CD8-positive, alpha-beta memory T cell (primary cell): ENCODE measurements around the gene GGT7. TPM values are rescaled to one million over a fixed set of nuclear protein-coding genes. Genes with fewer than 3 reads are reported as not detected.

Experiments
- CTCF ChIA-PET: fragments of 350-600 bp; sonication (Branson Sonifier 250); formaldehyde crosslinking; loops from one replicate; lab custom pipeline; 2021; ENCODE audit warnings: antibody characterized with exemption; lab: Charles Lee
- POLR2A ChIA-PET: fragments of 350-600 bp; sonication (Branson Sonifier 250); formaldehyde crosslinking; loops from one replicate; lab custom pipeline; 2021; ENCODE audit warnings: antibody characterized with exemption; lab: Charles Lee
- DNase-seq, 5 donors: peaks; one replicate each; pipeline versions ENCODE4 v3.0.0 to v3.0.0-alpha.2; 2020 to 2022; ENCODE audit warnings: mixed read lengths in 1 of 5
- H3K27ac ChIP-seq: one replicate; pipeline ENCODE4 v1.7.0; 2013; ENCODE audit warnings: low read depth, mild to moderate bottlenecking, low read length, moderate library complexity
- H3K27me3 ChIP-seq: 2 replicates; pipeline ENCODE4 v1.7.0; 2013; ENCODE audit warnings: low read length, mild to moderate bottlenecking; ENCODE audit not compliant: insufficient read depth, poor library complexity, severe bottlenecking
- H3K36me3 ChIP-seq: 2 replicates; pipeline ENCODE4 v1.7.0; 2013; ENCODE audit warnings: mild to moderate bottlenecking, low read length, moderate library complexity; ENCODE audit not compliant: insufficient read depth
- H3K4me1 ChIP-seq: 2 replicates; pipeline ENCODE4 v1.7.0; 2013; ENCODE audit warnings: mild to moderate bottlenecking, low read length, moderate library complexity; ENCODE audit not compliant: insufficient read depth
- H3K4me3 ChIP-seq: 2 replicates; pipeline ENCODE4 v1.7.0; 2013; ENCODE audit warnings: mild to moderate bottlenecking, low read length
- H3K9me3 ChIP-seq: 2 replicates; pipeline ENCODE4 v1.7.0; 2013; ENCODE audit warnings: mild to moderate bottlenecking, low read length
- H3K27ac Mint-ChIP-seq, 8 donors: one replicate each; pipeline ENCODE4 v1.8.0; 2020 to 2021; ENCODE audit warnings: mixed read lengths in 8 of 8, mild to moderate bottlenecking in 6 of 8, inconsistent platforms in 3 of 8, moderate library complexity in 3 of 8
- H3K27me3 Mint-ChIP-seq, 2 donors: one replicate each; pipeline ENCODE4 v1.8.0; 2020 to 2021; ENCODE audit warnings: mixed read lengths in 2 of 2, mild to moderate bottlenecking in 1 of 2, moderate library complexity in 1 of 2
- H3K36me3 Mint-ChIP-seq, 3 donors: one replicate each; pipeline ENCODE4 v1.8.0; 2020 to 2021; ENCODE audit warnings: mixed read lengths in 3 of 3, inconsistent platforms in 1 of 3, mild to moderate bottlenecking in 1 of 3
- H3K4me1 Mint-ChIP-seq, 3 donors: one replicate each; pipeline ENCODE4 v1.8.0; 2020 to 2021; ENCODE audit warnings: mixed read lengths in 3 of 3, inconsistent platforms in 1 of 3, mild to moderate bottlenecking in 1 of 3
- H3K4me3 Mint-ChIP-seq, 7 donors: one replicate each; pipeline ENCODE4 v1.8.0; 2020 to 2021; ENCODE audit warnings: mixed read lengths in 7 of 7, mild to moderate bottlenecking in 6 of 7, moderate library complexity in 4 of 7, inconsistent platforms in 2 of 7
- H3K9me3 Mint-ChIP-seq, 5 donors: one replicate each; pipeline ENCODE4 v1.8.0; 2020 to 2022; ENCODE audit warnings: mixed read lengths in 5 of 5, mild to moderate bottlenecking in 3 of 5, moderate library complexity in 2 of 5, inconsistent platforms in 1 of 5
- polyA plus RNA-seq: library from polyadenylated mRNA; unstranded; fragments of 300-500 nt; fragmentation: Illumina TruSeq; gene quantifications from one replicate; pipeline ENCODE4 v1.2.3, GENCODE V29; 2021
- total RNA-seq, 2 experiments: library from RNA; stranded (reverse); gene quantifications; one replicate each; pipeline ENCODE4 v1.2.3, GENCODE V29; 2021

GGT7 gene
- total and polyA plus RNA-seq, 3 experiments from 2014 or later = 1.7 to 10.0 (median 8.2) TPM

GRCh38 chr20:34880215-34880850, 7.7 kb upstream of the GGT7 start:
- no peak overlapping the region for H3K4me3 ChIP-seq
- H3K4me3 Mint-ChIP-seq = no peak overlapping the region
- no peaks in the 10 kb centered on the region for H3K9me3 Mint-ChIP-seq
- no peak overlapping the region for H3K27ac Mint-ChIP-seq
- no peaks in the 10 kb centered on the region for H3K27me3 ChIP-seq
- POLR2A ChIA-PET = interaction anchor here (0.7 kb wide), 1 partner anchor 25 kb away, joined by 3 read pairs; no protein-coding TSS in a partner anchor
- H3K36me3 Mint-ChIP-seq = peaks cover 0 to 9% (median 0%) of the 10 kb centered on the region in 3 donors
- no peak overlapping the region for H3K27ac ChIP-seq
- CTCF ChIA-PET = interaction anchor here (0.9 to 1.3 kb wide), 3 partner anchors 18 to 265 kb away, joined by 3 read pairs; no protein-coding TSS in a partner anchor
- no peak for DNase-seq
- no peaks in the 10 kb centered on the region for H3K9me3 ChIP-seq
- H3K4me1 Mint-ChIP-seq = peaks cover 17 to 21% (median 18%) of the 10 kb centered on the region in 3 donors
- H3K27me3 Mint-ChIP-seq = peaks cover 0 to 4% of the 10 kb centered on the region in 2 donors
- H3K36me3 ChIP-seq = no peaks in the 10 kb centered on the region
- peaks cover 19% of the 10 kb centered on the region for H3K4me1 ChIP-seq

- peak; percentile 78 to 93 (median 92) for DNase-seq
Observed at GRCh38 chr20:34876406-34877282, 4.0 kb upstream of the GGT7 start, which contains the start of gene ACSS2. TSS of gene ACSS2 (plus strand) at chr20:34876612. CDS start at chr20:34876646, 34 bp downstream.

GRCh38 chr20:34875642-34876405, 3.2 kb upstream of the GGT7 start:
- Histone ChIP-seq H3K27me3 (no peaks in the 10 kb centered on the region), H3K4me1 (peaks cover 55% of the 10 kb centered on the region), H3K9me3 (no peaks in the 10 kb centered on the region), H3K36me3 (no peaks in the 10 kb centered on the region), H3K4me3 (peak overlapping the region; percentile 67), H3K27ac (peak overlapping the region; percentile 32)
- Mint-ChIP-seq H3K4me1 (peaks cover 53 to 62% (median 55%) of the 10 kb centered on the region in 3 donors), H3K9me3 (no peaks in the 10 kb centered on the region), H3K36me3 (no peaks in the 10 kb centered on the region), H3K27ac (peak overlapping the region; percentile 0 to 92 (median 82)), H3K27me3 (peaks cover 0 to 4% of the 10 kb centered on the region in 2 donors), H3K4me3 (peak overlapping the region; percentile 85 to 93 (median 88))
- ChIA-PET POLR2A (interaction anchor here (0.7 kb wide), 1 partner anchor 788 kb away, joined by 4 read pairs; no protein-coding TSS in a partner anchor), CTCF (interaction anchor here (1.1 to 1.7 kb wide), 4 partner anchors 81 to 221 kb away, joined by 3 to 7 read pairs (median 4); no protein-coding TSS in a partner anchor)
- no peak for DNase-seq

More at GRCh38 chr20:34876406-34877282, 4.0 kb upstream of the GGT7 start, which contains the start of gene ACSS2:
- CTCF ChIA-PET = interaction anchor here (1.3 to 1.7 kb wide), 2 partner anchors 80 to 83 kb away, joined by 6 to 7 read pairs; no protein-coding TSS in a partner anchor
- H3K36me3 Mint-ChIP-seq = no peaks in the 10 kb centered on the region
- Histone ChIP-seq H3K36me3 (no peaks in the 10 kb centered on the region), H3K27me3 (no peaks in the 10 kb centered on the region), H3K4me3 (peak within 1 kb of the TSS; percentile 67), H3K27ac (peak within 1 kb of the TSS; percentile 59), H3K9me3 (no peaks in the 10 kb centered on the region), H3K4me1 (peaks cover 48% of the 10 kb centered on the region)
- H3K9me3 Mint-ChIP-seq = no peaks in the 10 kb centered on the region
- H3K4me1 Mint-ChIP-seq = peaks cover 45 to 54% (median 47%) of the 10 kb centered on the region in 3 donors
- H3K27me3 Mint-ChIP-seq = peaks cover 0 to 4% of the 10 kb centered on the region in 2 donors
- H3K27ac Mint-ChIP-seq = peak within 1 kb of the TSS; percentile 0 to 96 (median 83)
- POLR2A ChIA-PET = interaction anchor here (0.7 kb wide), 1 partner anchor 788 kb away, joined by 4 read pairs; no protein-coding TSS in a partner anchor
- H3K4me3 Mint-ChIP-seq = peak within 1 kb of the TSS; percentile 85 to 93 (median 88)

- Mint-ChIP-seq H3K9me3 (no peaks in the 10 kb centered on the region), H3K4me1 (peaks cover 58 to 75% (median 68%) of the 10 kb centered on the region in 3 donors), H3K27ac (peak overlapping the region in 7 of 8 donors; percentile 31 to 84 (median 64)), H3K27me3 (peaks cover 0 to 4% of the 10 kb centered on the region in 2 donors), H3K36me3 (no peaks in the 10 kb centered on the region), H3K4me3 (peak overlapping the region; percentile 74 to 92 (median 84))
- CTCF ChIA-PET = interaction anchor here (0.8 to 2.1 kb wide), 6 partner anchors 9 to 220 kb away, joined by 3 to 9 read pairs (median 4); partner anchors contain the start of genes GSS and MYH7B
- Histone ChIP-seq H3K27me3 (no peaks in the 10 kb centered on the region), H3K9me3 (no peaks in the 10 kb centered on the region), H3K4me3 (no peak overlapping the region), H3K27ac (no peak overlapping the region), H3K4me1 (peaks cover 55% of the 10 kb centered on the region), H3K36me3 (no peaks in the 10 kb centered on the region)
- peak in 2 of 5 donors; percentile 13 to 33 for DNase-seq
- POLR2A ChIA-PET = interaction anchor here (1.0 kb wide), 1 partner anchor 81 kb away, joined by 4 read pairs; the partner anchor contains the start of genes GSS and MYH7B
Observed at GRCh38 chr20:34874094-34874654, 1.5 kb upstream of the GGT7 start.

- Histone ChIP-seq H3K27me3 (no peaks in the 10 kb centered on the region), H3K4me3 (peak overlapping the region; percentile 73), H3K9me3 (no peaks in the 10 kb centered on the region), H3K27ac (no peak overlapping the region), H3K36me3 (no peaks in the 10 kb centered on the region), H3K4me1 (peaks cover 55% of the 10 kb centered on the region)
- H3K27me3 Mint-ChIP-seq = peaks cover 0 to 4% of the 10 kb centered on the region in 2 donors
- no peak for DNase-seq
- H3K9me3 Mint-ChIP-seq = no peaks in the 10 kb centered on the region
- H3K27ac Mint-ChIP-seq = peak overlapping the region in 7 of 8 donors; percentile 31 to 92 (median 79)
- H3K36me3 Mint-ChIP-seq = no peaks in the 10 kb centered on the region
- ChIA-PET POLR2A (interaction anchor here (1.0 to 1.4 kb wide), 2 partner anchors 82 kb away, joined by 4 read pairs; partner anchors contain the start of genes GSS and MYH7B), CTCF (interaction anchor here (1.1 to 2.1 kb wide), 6 partner anchors 9 to 220 kb away, joined by 3 to 9 read pairs (median 4); partner anchors contain the start of genes GSS and MYH7B)
- H3K4me1 Mint-ChIP-seq = peaks cover 58 to 75% (median 68%) of the 10 kb centered on the region in 3 donors
- peak overlapping the region; percentile 74 to 92 (median 86) for H3K4me3 Mint-ChIP-seq
Observed at GRCh38 chr20:34873583-34874093, 982 bp upstream of the GGT7 start.

GRCh38 chr20:34871966-34872621, 562 bp downstream of the GGT7 start:
- H3K36me3 ChIP-seq = no peaks in the 10 kb centered on the region
- no peaks in the 10 kb centered on the region for H3K36me3 Mint-ChIP-seq
- peak overlapping the region; percentile 73 to 92 (median 78) for H3K4me3 Mint-ChIP-seq
- H3K9me3 Mint-ChIP-seq = no peaks in the 10 kb centered on the region
- no peaks in the 10 kb centered on the region for H3K9me3 ChIP-seq
- H3K4me1 ChIP-seq = peaks cover 47% of the 10 kb centered on the region
- H3K4me1 Mint-ChIP-seq = peaks cover 53 to 69% (median 66%) of the 10 kb centered on the region in 3 donors
- no peak for DNase-seq
- no peaks in the 10 kb centered on the region for H3K27me3 ChIP-seq
- H3K27ac ChIP-seq = peak overlapping the region; percentile 20
- CTCF ChIA-PET = interaction anchor here (0.6 to 1.6 kb wide), 10 partner anchors 8 to 892 kb away, joined by 3 to 7 read pairs (median 4); no protein-coding TSS in a partner anchor
- H3K4me3 ChIP-seq = peak overlapping the region; percentile 73
- POLR2A ChIA-PET = interaction anchor here (1.4 kb wide), 1 partner anchor 84 kb away, joined by 4 read pairs; the partner anchor contains the start of genes GSS and MYH7B
- H3K27ac Mint-ChIP-seq = peak overlapping the region in 7 of 8 donors; percentile 38 to 89 (median 87)
- peaks cover 0 to 4% of the 10 kb centered on the region in 2 donors for H3K27me3 Mint-ChIP-seq
